Suprapubic skin (tissue), 4 donors: ENCODE results near the gene GNPTAB. TPM values are rescaled to one million over a fixed set of nuclear protein-coding genes. Genes with fewer than 3 reads are reported as not detected.

ENCODE experiments used
- DNase-seq, 2 donors: peaks; one replicate each; pipeline ENCODE4 v3.0.0-alpha.2; 2019; ENCODE audit warnings: low spot score in 2 of 2
- H3K27ac ChIP-seq: fragments of 200-600 bp; sonication (generic); one replicate; pipeline ENCODE4 v1.5.1; 2019
- H3K27me3 ChIP-seq: fragments of 200-600 bp; sonication (generic); one replicate; pipeline ENCODE4 v1.5.1; 2019
- H3K36me3 ChIP-seq: fragments of 200-600 bp; sonication (generic); one replicate; pipeline ENCODE4 v1.5.1; 2019
- H3K4me1 ChIP-seq: fragments of 200-600 bp; sonication (generic); one replicate; pipeline ENCODE4 v1.5.1; 2019
- H3K4me3 ChIP-seq: fragments of 200-600 bp; sonication (generic); one replicate; pipeline ENCODE4 v1.5.1; 2019; ENCODE audit warnings: mild to moderate bottlenecking
- H3K9me3 ChIP-seq: fragments of 200-600 bp; sonication (generic); one replicate; pipeline ENCODE4 v1.5.1; 2019
- CTCF ChIP-seq, 2 donors: fragments of 200-600 bp in 1 of 2; fragments of 450-650 bp in 1 of 2; sonication (generic) in 1 of 2; IDR thresholded peaks; one replicate each; pipeline ENCODE4 v1.5.1; 2016 to 2019; ENCODE audit warnings: antibody characterized with exemption in 2 of 2, mild to moderate bottlenecking in 1 of 2, moderate library complexity in 1 of 2
- EP300 ChIP-seq: sonication (generic); formaldehyde crosslinking; IDR thresholded peaks from one replicate; pipeline ENCODE4 v1.6.1; 2017; ENCODE audit warnings: antibody characterized with exemption
- POLR2A ChIP-seq, 2 donors: fragments of 450-650 bp; IDR thresholded peaks; one replicate each; pipeline ENCODE4 v1.6.1; 2017; ENCODE audit warnings: antibody characterized with exemption in 2 of 2, mild to moderate bottlenecking in 2 of 2, moderate library complexity in 2 of 2
- POLR2AphosphoS5 ChIP-seq, 3 donors: sonication (generic); formaldehyde crosslinking; IDR thresholded peaks; one replicate each; pipeline ENCODE4 v1.6.1; 2017; ENCODE audit warnings: antibody characterized with exemption in 3 of 3
- WGBS: methylation state at CpG from one replicate; pipeline ENCODE4 v1.1.5; 2018; 5-methylcytosine and 5-hydroxymethylcytosine counted together
- total RNA-seq, 4 donors: library from RNA; depleted of rRNA; stranded (reverse); fragments of >200 nt; gene quantifications; one replicate each; pipeline ENCODE4 v1.1.0, GENCODE V29; 2016

The GNPTAB gene
- total RNA-seq, 4 donors from 2014 or later: 25.0 to 68.2 (median 45.8) TPM

GRCh38 chr12:101838628-101839323, 8.0 kb upstream of the GNPTAB start:
- WGBS: 88% methylated on average over 3 of the region's 3 CpGs
- Histone ChIP-seq H3K9me3 (no peaks in the 10 kb centered on the region), H3K27me3 (no peaks in the 10 kb centered on the region), H3K4me1 (peaks cover 6% of the 10 kb centered on the region), H3K36me3 (no peaks in the 10 kb centered on the region), H3K27ac (no peak overlapping the region), H3K4me3 (no peak overlapping the region)
- no peak for DNase-seq
- TF ChIP-seq CTCF (IDR thresholded peaks at IDR 0.05) (no peak), POLR2AphosphoS5 (IDR thresholded peaks at IDR 0.05) (no peak), EP300 (no peak), POLR2A (IDR thresholded peaks at IDR 0.05) (no peak)

GRCh38 chr12:101832030-101832429, 1.3 kb upstream of the GNPTAB start:
- no peak for TF ChIP-seq CTCF (IDR thresholded peaks at IDR 0.05)
- TF ChIP-seq POLR2AphosphoS5 (IDR thresholded peaks at IDR 0.05): no peak
- no peak for TF ChIP-seq POLR2A (IDR thresholded peaks at IDR 0.05)
- TF ChIP-seq EP300: no peak
- WGBS: 48% methylated on average over 1 of the region's 1 CpG

GRCh38 chr12:101829639-101830366, 956 bp downstream of the GNPTAB start:
- Histone ChIP-seq H3K27me3 (no peaks in the 10 kb centered on the region), H3K9me3 (no peaks in the 10 kb centered on the region), H3K4me1 (peaks cover 33% of the 10 kb centered on the region), H3K27ac (peak overlapping the region; percentile 90), H3K4me3 (peak overlapping the region; percentile 88), H3K36me3 (no peaks in the 10 kb centered on the region)
- no peak for TF ChIP-seq EP300
- no peak for TF ChIP-seq CTCF (IDR thresholded peaks at IDR 0.05)
- no peak for TF ChIP-seq POLR2AphosphoS5 (IDR thresholded peaks at IDR 0.05)
- no peak for TF ChIP-seq POLR2A (IDR thresholded peaks at IDR 0.05)
- 5% methylated on average over 11 of the region's 11 CpGs for WGBS
- no peak for DNase-seq

More at GRCh38 chr12:101832030-101832429, 1.3 kb upstream of the GNPTAB start:
- no peak overlapping the region for H3K4me3 ChIP-seq
- no peaks in the 10 kb centered on the region for H3K36me3 ChIP-seq
- no peak for DNase-seq
- H3K4me1 ChIP-seq: peaks cover 22% of the 10 kb centered on the region
- H3K27me3 ChIP-seq: no peaks in the 10 kb centered on the region
- no peaks in the 10 kb centered on the region for H3K9me3 ChIP-seq
- H3K27ac ChIP-seq: no peak overlapping the region

- 89% methylated on average over 6 of the region's 6 CpGs for WGBS
- Histone ChIP-seq H3K27me3 (no peaks in the 10 kb centered on the region), H3K27ac (no peak overlapping the region), H3K36me3 (no peaks in the 10 kb centered on the region), H3K9me3 (no peaks in the 10 kb centered on the region), H3K4me3 (peak overlapping the region; percentile 88), H3K4me1 (peaks cover 45% of the 10 kb centered on the region)
- TF ChIP-seq CTCF (IDR thresholded peaks at IDR 0.05) (no peak), POLR2AphosphoS5 (IDR thresholded peaks at IDR 0.05) (no peak), POLR2A (IDR thresholded peaks at IDR 0.05) (no peak), EP300 (no peak)
- DNase-seq: no peak
Observed at GRCh38 chr12:101828463-101829196, 2.1 kb downstream of the GNPTAB start.
